GM18520 (cell line): Measurements from ENCODE around the gene EXTL1.

Experiments
- ATAC-seq: cut with Tn5 transposase; IDR thresholded peaks from one replicate; pipeline ENCODE4 v1.9.1; 2021; ENCODE audit not compliant: unreplicated experiment

Gene EXTL1

GRCh38 chr1:26069941-26070295, 48.3 kb downstream of the EXTL1 start:
- no peak for ATAC-seq

GRCh38 chr1:26070296-26070962, 48.9 kb downstream of the EXTL1 start:
- ATAC-seq: no peak

- no peak for ATAC-seq
Measured at GRCh38 chr1:26070963-26071342, 49.4 kb downstream of the EXTL1 start.

- ATAC-seq: no peak
Measured at GRCh38 chr1:26072305-26072704, 50.7 kb downstream of the EXTL1 start.

- ATAC-seq: no peak
Measured at GRCh38 chr1:26075421-26076144, 54.0 kb downstream of the EXTL1 start.

GRCh38 chr1:26077524-26077923, 55.9 kb downstream of the EXTL1 start:
- no peak for ATAC-seq

GRCh38 chr1:26078286-26079177, 57.0 kb downstream of the EXTL1 start:
- no peak for ATAC-seq

GRCh38 chr1:26079178-26079563, 57.6 kb downstream of the EXTL1 start:
- ATAC-seq: no peak

- ATAC-seq: no peak
Measured at GRCh38 chr1:26079960-26080814, 58.6 kb downstream of the EXTL1 start.

- ATAC-seq: no peak
Measured at GRCh38 chr1:26081267-26082019, 59.9 kb downstream of the EXTL1 start.

GRCh38 chr1:26082020-26082350, 60.4 kb downstream of the EXTL1 start:
- no peak for ATAC-seq

GRCh38 chr1:26083208-26083607, 61.6 kb downstream of the EXTL1 start:
- ATAC-seq: no peak

- no peak for ATAC-seq
Measured at GRCh38 chr1:26084091-26084561, 62.6 kb downstream of the EXTL1 start.

GRCh38 chr1:26084844-26085243, 63.3 kb downstream of the EXTL1 start:
- ATAC-seq: no peak
